Vagina (tissue), 2 donors: ENCODE results near the gene DOK6. TPM values are rescaled to one million over a fixed set of nuclear protein-coding genes. Genes with fewer than 3 reads are reported as not detected.

ENCODE experiments used
- DNase-seq, 2 donors: peaks; one replicate each; pipeline ENCODE4 v3.0.0-alpha.2; 2017; ENCODE audit errors: extremely low spot score in 2 of 2
- H3K27ac ChIP-seq: fragments of 200-600 bp; sonication (generic); one replicate; pipeline ENCODE4 v1.5.1; 2019
- H3K27me3 ChIP-seq: fragments of 200-600 bp; sonication (generic); one replicate; pipeline ENCODE4 v1.5.1; 2019
- H3K36me3 ChIP-seq, 2 donors: fragments of 200-600 bp; sonication (generic); one replicate each; pipeline ENCODE4 v1.5.1; 2017 to 2019
- H3K4me1 ChIP-seq: fragments of 200-600 bp; sonication (generic); one replicate; pipeline ENCODE4 v1.5.1; 2019
- H3K4me3 ChIP-seq, 2 donors: fragments of 200-600 bp; sonication (generic); 1 replicate in 1 of 2; 2 replicates in 1 of 2; pipeline ENCODE4 v1.5.1; 2016 to 2019
- H3K9me3 ChIP-seq: fragments of 200-600 bp; sonication (generic); one replicate; pipeline ENCODE4 v1.5.1; 2019
- POLR2A ChIP-seq, 2 donors: fragments of 450-650 bp; IDR thresholded peaks; one replicate each; pipeline ENCODE4 v1.6.1; 2017; ENCODE audit warnings: antibody characterized with exemption in 2 of 2, mild to moderate bottlenecking in 2 of 2, moderate library complexity in 2 of 2
- POLR2AphosphoS5 ChIP-seq, 2 donors: sonication (generic); formaldehyde crosslinking; IDR thresholded peaks; one replicate each; pipeline ENCODE4 v1.9.0; 2017; ENCODE audit warnings: antibody characterized with exemption in 2 of 2, mild to moderate bottlenecking in 2 of 2, low read depth in 1 of 2; ENCODE audit not compliant: insufficient read depth in 1 of 2
- intact Hi-C: fragments of 100-400 bp; cut with DNase I; formaldehyde crosslinking; loops from one replicate; pipeline ENCODE4 v1.15.1; 2023
- total RNA-seq: library from RNA; depleted of rRNA; stranded (reverse); fragments of >200 nt; gene quantifications from one replicate; pipeline ENCODE4 v1.2.3, GENCODE V29; 2016
- TF ChIP-seq, protein P1 (sequence below), 3 experiments: fragments of 450-650 bp in 2 of 3; fragments of 200-600 bp in 1 of 3; sonication (generic) in 1 of 3; IDR thresholded peaks; one replicate each; pipeline ENCODE4 v1.5.1; 2017 to 2019; ENCODE audit warnings: antibody characterized with exemption in 3 of 3, mild to moderate bottlenecking in 2 of 3, moderate library complexity in 2 of 3

DOK6 gene
- total RNA-seq, 1 donor from 2014 or later = 1.2 TPM

DNA sequence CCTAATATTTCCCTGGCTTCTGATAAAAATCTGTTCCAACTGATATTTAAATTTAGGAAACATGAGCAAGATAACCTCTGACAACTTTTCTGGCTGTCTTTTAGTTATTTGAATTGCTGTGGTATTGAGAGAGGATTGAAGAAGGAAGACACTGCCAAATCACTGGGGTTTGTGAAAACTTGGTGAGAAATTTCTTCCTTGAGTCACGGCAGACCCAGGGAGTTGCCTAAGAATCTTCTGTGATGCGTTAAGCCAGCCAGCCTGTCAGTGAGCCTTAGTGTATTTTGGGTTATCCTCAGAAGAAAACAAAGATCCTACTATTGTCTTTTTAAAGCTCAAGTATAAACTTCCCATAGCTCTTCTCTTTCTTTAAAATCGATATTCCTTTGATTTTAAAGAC, 17.5 kb upstream of the DOK6 start:
- TF ChIP-seq, protein P1, sequence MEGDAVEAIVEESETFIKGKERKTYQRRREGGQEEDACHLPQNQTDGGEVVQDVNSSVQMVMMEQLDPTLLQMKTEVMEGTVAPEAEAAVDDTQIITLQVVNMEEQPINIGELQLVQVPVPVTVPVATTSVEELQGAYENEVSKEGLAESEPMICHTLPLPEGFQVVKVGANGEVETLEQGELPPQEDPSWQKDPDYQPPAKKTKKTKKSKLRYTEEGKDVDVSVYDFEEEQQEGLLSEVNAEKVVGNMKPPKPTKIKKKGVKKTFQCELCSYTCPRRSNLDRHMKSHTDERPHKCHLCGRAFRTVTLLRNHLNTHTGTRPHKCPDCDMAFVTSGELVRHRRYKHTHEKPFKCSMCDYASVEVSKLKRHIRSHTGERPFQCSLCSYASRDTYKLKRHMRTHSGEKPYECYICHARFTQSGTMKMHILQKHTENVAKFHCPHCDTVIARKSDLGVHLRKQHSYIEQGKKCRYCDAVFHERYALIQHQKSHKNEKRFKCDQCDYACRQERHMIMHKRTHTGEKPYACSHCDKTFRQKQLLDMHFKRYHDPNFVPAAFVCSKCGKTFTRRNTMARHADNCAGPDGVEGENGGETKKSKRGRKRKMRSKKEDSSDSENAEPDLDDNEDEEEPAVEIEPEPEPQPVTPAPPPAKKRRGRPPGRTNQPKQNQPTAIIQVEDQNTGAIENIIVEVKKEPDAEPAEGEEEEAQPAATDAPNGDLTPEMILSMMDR (IDR thresholded peaks at IDR 0.05) = no peak
- TF ChIP-seq POLR2A (IDR thresholded peaks at IDR 0.05) (no peak), POLR2AphosphoS5 (IDR thresholded peaks at IDR 0.05; ENCODE audit: insufficient read depth in 1 of 2, low read depth in 1 of 2) (no peak)
- Histone ChIP-seq H3K4me1 (no peaks in the 10 kb centered on the region), H3K27ac (no peak overlapping the region), H3K27me3 (no peaks in the 10 kb centered on the region), H3K9me3 (no peaks in the 10 kb centered on the region), H3K36me3 (no peaks in the 10 kb centered on the region), H3K4me3 (no peak overlapping the region)
- no peak for DNase-seq
- intact Hi-C loops = no loop called here

GRCh38 chr18:69387186-69387585, 13.5 kb upstream of the DOK6 start:
- TF ChIP-seq, protein P1 (IDR thresholded peaks at IDR 0.05) = no peak
- no peak for TF ChIP-seq POLR2AphosphoS5 (IDR thresholded peaks at IDR 0.05; ENCODE audit: insufficient read depth in 1 of 2, low read depth in 1 of 2)
- TF ChIP-seq POLR2A (IDR thresholded peaks at IDR 0.05) = no peak
- Histone ChIP-seq H3K4me3 (no peak overlapping the region), H3K27me3 (no peaks in the 10 kb centered on the region), H3K27ac (no peak overlapping the region), H3K9me3 (no peaks in the 10 kb centered on the region), H3K4me1 (no peaks in the 10 kb centered on the region), H3K36me3 (no peaks in the 10 kb centered on the region)
- intact Hi-C loops = no loop called here
- no peak for DNase-seq

GRCh38 chr18:69388222-69388621, 12.5 kb upstream of the DOK6 start:
- H3K36me3 ChIP-seq = no peaks in the 10 kb centered on the region
- intact Hi-C loops = no loop called here
- H3K4me1 ChIP-seq = no peaks in the 10 kb centered on the region
- no peaks in the 10 kb centered on the region for H3K9me3 ChIP-seq
- H3K27ac ChIP-seq = no peak overlapping the region
- no peak overlapping the region for H3K4me3 ChIP-seq
- no peak for TF ChIP-seq POLR2A (IDR thresholded peaks at IDR 0.05)
- TF ChIP-seq, protein P1 (IDR thresholded peaks at IDR 0.05) = no peak
- TF ChIP-seq POLR2AphosphoS5 (IDR thresholded peaks at IDR 0.05; ENCODE audit: insufficient read depth in 1 of 2, low read depth in 1 of 2) = no peak
- no peak for DNase-seq
- no peaks in the 10 kb centered on the region for H3K27me3 ChIP-seq

DNA sequence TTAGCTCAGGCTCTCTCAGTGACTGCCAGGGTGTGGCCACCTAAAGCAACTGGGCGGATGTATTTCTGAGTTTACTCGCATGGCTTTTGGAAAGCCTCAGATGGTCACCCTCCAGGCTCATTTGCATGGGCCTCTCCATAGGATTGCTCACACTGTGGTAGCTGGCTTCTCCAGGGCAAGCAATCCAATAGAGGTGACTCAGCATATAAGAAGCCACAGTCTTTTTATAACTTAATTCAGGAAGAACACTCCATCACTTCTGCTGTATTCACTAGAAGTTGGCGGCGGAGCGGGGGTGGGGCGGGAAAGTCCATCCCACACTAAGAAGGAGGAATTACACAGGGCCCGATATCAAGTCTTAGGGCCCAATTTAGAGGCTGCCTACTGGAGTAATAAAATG, 3.6 kb upstream of the DOK6 start:
- Histone ChIP-seq H3K27ac (no peak overlapping the region), H3K36me3 (no peaks in the 10 kb centered on the region), H3K9me3 (no peaks in the 10 kb centered on the region), H3K4me3 (no peak overlapping the region), H3K4me1 (peaks cover 4% of the 10 kb centered on the region), H3K27me3 (no peaks in the 10 kb centered on the region)
- intact Hi-C loops = no loop called here
- TF ChIP-seq POLR2A (IDR thresholded peaks at IDR 0.05) (no peak), POLR2AphosphoS5 (IDR thresholded peaks at IDR 0.05; ENCODE audit: insufficient read depth in 1 of 2, low read depth in 1 of 2) (no peak)
- TF ChIP-seq, protein P1 (IDR thresholded peaks at IDR 0.05) = no peak
- no peak for DNase-seq

DNA sequence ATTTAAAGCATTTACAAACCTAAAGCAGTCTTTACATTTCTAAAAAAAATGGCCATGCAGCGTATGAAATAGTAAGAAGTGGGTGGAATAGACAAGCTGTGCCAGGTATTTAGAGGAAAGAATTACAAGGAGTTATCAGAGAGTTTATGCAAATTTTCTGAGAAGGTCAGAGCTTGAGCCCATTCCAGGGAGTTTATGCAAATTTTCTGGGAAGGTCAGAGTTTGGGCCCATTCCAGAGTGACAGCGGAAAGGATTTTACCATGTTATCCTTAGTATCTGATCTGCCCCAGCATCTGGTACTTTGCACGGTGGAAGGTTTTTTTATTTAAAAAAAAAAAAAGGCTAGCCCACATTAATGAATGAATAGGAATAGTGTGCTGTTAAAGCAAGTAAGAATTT, 1.4 kb upstream of the DOK6 start:
- no peak overlapping the region for H3K4me3 ChIP-seq
- intact Hi-C loops = no loop called here
- no peak for DNase-seq
- H3K27me3 ChIP-seq = no peaks in the 10 kb centered on the region
- TF ChIP-seq POLR2A (IDR thresholded peaks at IDR 0.05) = no peak
- TF ChIP-seq POLR2AphosphoS5 (IDR thresholded peaks at IDR 0.05; ENCODE audit: insufficient read depth in 1 of 2, low read depth in 1 of 2) = no peak
- TF ChIP-seq, protein P1 (IDR thresholded peaks at IDR 0.05) = no peak
- no peaks in the 10 kb centered on the region for H3K36me3 ChIP-seq
- no peak overlapping the region for H3K27ac ChIP-seq
- peaks cover 12% of the 10 kb centered on the region for H3K4me1 ChIP-seq
- H3K9me3 ChIP-seq = no peaks in the 10 kb centered on the region
